ENCODE results near the gene SRBD1. TPM values are rescaled to one million over a fixed set of nuclear protein-coding genes. Genes with fewer than 3 reads are reported as not detected.

Gene SRBD1
- total RNA-seq, 2 donors from 2014 or later = 19.0 to 22.3 TPM

- Histone ChIP-seq H3K9me3 (no peaks in the 10 kb centered on the region), H3K27ac (no peak overlapping the region), H3K36me3 (no peaks in the 10 kb centered on the region), H3K4me3 (no peak overlapping the region), H3K4me1 (ENCODE audit: control insufficient read depth in 1 of 2, low read depth in 2 of 2) (no peaks in the 10 kb centered on the region), H3K27me3 (replicated peaks; ENCODE audit: insufficient read depth) (no peaks in the 10 kb centered on the region)
- DNase-seq (ENCODE audit: low spot score) = no peak
- TF ChIP-seq CTCF (IDR thresholded peaks at IDR 0.05) = no peak
- ATAC-seq (ENCODE audit: insufficient number of reproducible peaks, low FRiP score, low read depth) = no peak
These were observed 116.1 kb downstream of the SRBD1 start for GRCh38 chr2:45494978-45495293.

- Histone ChIP-seq H3K4me1 (ENCODE audit: control insufficient read depth in 1 of 2, low read depth in 2 of 2) (no peaks in the 10 kb centered on the region), H3K36me3 (no peaks in the 10 kb centered on the region), H3K27me3 (replicated peaks; ENCODE audit: insufficient read depth) (no peaks in the 10 kb centered on the region), H3K4me3 (no peak overlapping the region), H3K9me3 (no peaks in the 10 kb centered on the region), H3K27ac (no peak overlapping the region)
- peak; percentile 69 for TF ChIP-seq CTCF (IDR thresholded peaks at IDR 0.05)
- ATAC-seq (ENCODE audit: insufficient number of reproducible peaks, low FRiP score, low read depth) (no peak), DNase-seq (ENCODE audit: low spot score) (no peak)
These were observed 116.6 kb downstream of the SRBD1 start for GRCh38 chr2:45494275-45494977.

GRCh38 chr2:45484965-45485364 lies 126.1 kb downstream of the SRBD1 start:
- no peaks in the 10 kb centered on the region for H3K9me3 ChIP-seq
- ATAC-seq (ENCODE audit: insufficient number of reproducible peaks, low FRiP score, low read depth) (no peak), DNase-seq (ENCODE audit: low spot score) (no peak)
- no peaks in the 10 kb centered on the region for H3K4me1 ChIP-seq (ENCODE audit: control insufficient read depth in 1 of 2, low read depth in 2 of 2)
- no peaks in the 10 kb centered on the region for H3K27me3 ChIP-seq (replicated peaks; ENCODE audit: insufficient read depth)
- no peak overlapping the region for H3K27ac ChIP-seq
- TF ChIP-seq CTCF (IDR thresholded peaks at IDR 0.05) = no peak
- H3K36me3 ChIP-seq = no peaks in the 10 kb centered on the region
- no peak overlapping the region for H3K4me3 ChIP-seq

GRCh38 chr2:45483997-45484396 lies 127.1 kb downstream of the SRBD1 start:
- H3K4me1 ChIP-seq (ENCODE audit: control insufficient read depth in 1 of 2, low read depth in 2 of 2) = no peaks in the 10 kb centered on the region
- H3K4me3 ChIP-seq = no peak overlapping the region
- no peak for TF ChIP-seq CTCF (IDR thresholded peaks at IDR 0.05)
- no peaks in the 10 kb centered on the region for H3K36me3 ChIP-seq
- ATAC-seq (ENCODE audit: insufficient number of reproducible peaks, low FRiP score, low read depth) (no peak), DNase-seq (ENCODE audit: low spot score) (no peak)
- H3K9me3 ChIP-seq = no peaks in the 10 kb centered on the region
- no peak overlapping the region for H3K27ac ChIP-seq
- H3K27me3 ChIP-seq (replicated peaks; ENCODE audit: insufficient read depth) = no peaks in the 10 kb centered on the region

- TF ChIP-seq CTCF (IDR thresholded peaks at IDR 0.05) = no peak
- Histone ChIP-seq H3K36me3 (no peaks in the 10 kb centered on the region), H3K4me1 (ENCODE audit: control insufficient read depth in 1 of 2, low read depth in 2 of 2) (no peaks in the 10 kb centered on the region), H3K27ac (no peak overlapping the region), H3K4me3 (no peak overlapping the region), H3K9me3 (no peaks in the 10 kb centered on the region), H3K27me3 (replicated peaks; ENCODE audit: insufficient read depth) (no peaks in the 10 kb centered on the region)
- DNase-seq (ENCODE audit: low spot score) (no peak), ATAC-seq (ENCODE audit: insufficient number of reproducible peaks, low FRiP score, low read depth) (no peak)
These were observed 133.5 kb downstream of the SRBD1 start for GRCh38 chr2:45477546-45477945.

Measured in thoracic aorta (tissue), 2 donors.